Neural cell (in vitro differentiated cells): ENCODE data around the gene CYP3A7. TPM values are rescaled to one million over a fixed set of nuclear protein-coding genes. Genes with fewer than 3 reads are reported as not detected.
"Not testable (repeated sequence)": the region's sequence is repeated elsewhere in the genome, so short reads cannot be mapped to it uniquely, and the experiment has no call there.

ENCODE experiments used
- H2AFZ ChIP-seq: fragments of 200-600, 300-800 bp; sonication (generic), shearing (Covaris generic); 2 replicates; pipeline ENCODE4 v1.6.0; 2014; ENCODE audit warnings: low read depth, mild to moderate bottlenecking, antibody characterized with exemption, low read length, moderate library complexity
- H3F3A ChIP-seq: fragments of 200-600 bp; shearing (Covaris generic); 2 replicates; pipeline ENCODE4 v1.6.1; 2016; ENCODE audit warnings: mild to moderate bottlenecking, moderate library complexity, mixed read lengths, antibody characterized with exemption, low read length; ENCODE audit not compliant: insufficient read depth, poor library complexity, severe bottlenecking
- H3K27ac ChIP-seq: fragments of 200-600, 300-800 bp; sonication (generic), shearing (Covaris generic); 2 replicates; pipeline ENCODE4 v1.5.1; 2014; ENCODE audit warnings: mild to moderate bottlenecking, low read length, moderate library complexity
- H3K27me3 ChIP-seq: fragments of 300-800, 200-600 bp; sonication (generic), shearing (Covaris generic); 2 replicates; pipeline ENCODE4 v1.6.0; 2014; ENCODE audit warnings: mild to moderate bottlenecking, low read depth, low read length, moderate library complexity; ENCODE audit not compliant: insufficient read depth
- H3K36me3 ChIP-seq: fragments of 300-800, 200-600 bp; sonication (generic), shearing (Covaris generic); 2 replicates; pipeline ENCODE4 v1.5.1; 2014; ENCODE audit warnings: mild to moderate bottlenecking, antibody characterized with exemption, low read length, moderate library complexity; ENCODE audit not compliant: insufficient read depth
- H3K4me2 ChIP-seq: fragments of 300-800, 200-600 bp; sonication (generic), shearing (Covaris generic); 2 replicates; pipeline ENCODE4 v1.6.0; 2014; ENCODE audit warnings: mild to moderate bottlenecking, low read length
- H3K4me3 ChIP-seq: fragments of 300-800, 200-600 bp; sonication (generic), shearing (Covaris generic); 2 replicates; pipeline ENCODE4 v1.5.1; 2014; ENCODE audit warnings: mild to moderate bottlenecking, low read length, moderate library complexity
- H3K79me2 ChIP-seq: fragments of 200-600 bp; shearing (Covaris generic); replicated peaks from 2 replicates; pipeline ENCODE4 v1.6.0; 2014; ENCODE audit warnings: mild to moderate bottlenecking, low read length, moderate library complexity; ENCODE audit not compliant: insufficient read depth
- H3K9ac ChIP-seq: fragments of 300-800, 200-600 bp; sonication (generic), shearing (Covaris generic); 2 replicates; pipeline ENCODE4 v1.6.1; 2016; ENCODE audit warnings: mild to moderate bottlenecking, low read length, mixed read lengths
- H3K9me2 ChIP-seq: fragments of 200-600 bp; shearing (Covaris generic); 2 replicates; pipeline ENCODE4 v1.6.1; 2016; ENCODE audit warnings: mild to moderate bottlenecking, low read length, mixed read lengths; ENCODE audit not compliant: insufficient read depth
- H3K9me3 ChIP-seq: fragments of 200-600, 300-800 bp; sonication (generic), shearing (Covaris generic); 2 replicates; pipeline ENCODE4 v1.6.1; 2016; ENCODE audit warnings: mild to moderate bottlenecking, mixed run types, low read length, moderate library complexity, mixed read lengths
- H4K20me1 ChIP-seq: fragments of 200-600 bp; shearing (Covaris generic); 2 replicates; pipeline ENCODE4 v1.6.1; 2016; ENCODE audit warnings: mild to moderate bottlenecking, mixed run types; ENCODE audit not compliant: insufficient read depth
- CTCF ChIP-seq: fragments of 450-650 bp; IDR thresholded peaks from 2 replicates; pipeline ENCODE4 v1.5.1; 2014; ENCODE audit warnings: antibody characterized with exemption, mild to moderate bottlenecking, moderate library complexity; ENCODE audit not compliant: poor library complexity, severe bottlenecking
- EP300 ChIP-seq: fragments of 450-650 bp; conservative IDR thresholded peaks from 2 replicates; pipeline ENCODE4 v1.6.1; 2014; ENCODE audit warnings: antibody characterized with exemption, mild to moderate bottlenecking, moderate library complexity; ENCODE audit not compliant: poor library complexity, severe bottlenecking
- EZH2 ChIP-seq: fragments of 200-600, 300-800 bp; shearing (Covaris generic), sonication (generic); IDR thresholded peaks from 2 replicates; pipeline ENCODE4 v1.6.1; 2014; ENCODE audit warnings: antibody characterized with exemption, low read length, borderline replicate concordance, mild to moderate bottlenecking; ENCODE audit not compliant: insufficient read depth, poor library complexity, severe bottlenecking
- MXI1 ChIP-seq: fragments of 450-650 bp; conservative IDR thresholded peaks from 2 replicates; pipeline ENCODE4 v1.6.1; 2014; ENCODE audit warnings: antibody characterized with exemption, mild to moderate bottlenecking; ENCODE audit not compliant: poor library complexity, severe bottlenecking
- POLR2AphosphoS5 ChIP-seq: IDR thresholded peaks from 2 replicates; pipeline ENCODE4 v1.6.1; 2012
- RAD21 ChIP-seq: fragments of 450-650 bp; conservative IDR thresholded peaks from 2 replicates; pipeline ENCODE4 v1.6.1; 2014; ENCODE audit warnings: antibody characterized with exemption, mild to moderate bottlenecking, moderate library complexity
- REST ChIP-seq: IDR thresholded peaks from 2 replicates; pipeline ENCODE4 v1.6.1; 2012; ENCODE audit warnings: borderline replicate concordance
- SMC3 ChIP-seq: fragments of 450-650 bp; conservative IDR thresholded peaks from 2 replicates; pipeline ENCODE4 v1.6.1; 2014; ENCODE audit warnings: antibody characterized with exemption, mild to moderate bottlenecking, moderate library complexity; ENCODE audit not compliant: poor library complexity
- TAF1 ChIP-seq: IDR thresholded peaks from 2 replicates; pipeline ENCODE4 v1.6.1; 2012; ENCODE audit warnings: low read depth
- polyA plus RNA-seq: library from polyadenylated mRNA; depleted of rRNA; stranded (reverse); fragments of >200 nt; gene quantifications from 2 replicates; pipeline ENCODE4 v1.2.3, GENCODE V29; 2014

The CYP3A7 gene
- polyA plus RNA-seq, 1 donor from 2014 or later: not detected

GRCh38 chr7:99693100-99693426 is 41.9 kb downstream of the CYP3A7 start:
- no peak overlapping the region for H3K27ac ChIP-seq
- no peak overlapping the region for H2AFZ ChIP-seq

GRCh38 chr7:99692563-99692962 is 42.4 kb downstream of the CYP3A7 start:
- H2AFZ ChIP-seq, H3K9me2 ChIP-seq, H3K36me3 ChIP-seq, H3K27ac ChIP-seq, H3K4me3 ChIP-seq, H3K27me3 ChIP-seq, H3K9me3 ChIP-seq, H4K20me1 ChIP-seq, H3K4me2 ChIP-seq, H3F3A ChIP-seq, H3K79me2 ChIP-seq, H3K9ac ChIP-seq: not testable (repeated sequence)

More at GRCh38 chr7:99693100-99693426, 41.9 kb downstream of the CYP3A7 start:
- Histone ChIP-seq H3K4me2 (no peak overlapping the region), H3K9me2 (no peaks in the 10 kb centered on the region), H3K79me2 (no peaks in the 10 kb centered on the region), H3K9me3 (no peaks in the 10 kb centered on the region), H4K20me1 (no peaks in the 10 kb centered on the region), H3K36me3 (no peaks in the 10 kb centered on the region), H3K9ac (no peak overlapping the region), H3F3A (no peaks in the 10 kb centered on the region), H3K4me3 (no peak overlapping the region), H3K27me3 (no peaks in the 10 kb centered on the region)
- TF ChIP-seq REST (no peak), TAF1 (no peak), EZH2 (no peak), CTCF (no peak), MXI1 (no peak), RAD21 (no peak), POLR2AphosphoS5 (no peak), EP300 (no peak), SMC3 (no peak)

GRCh38 chr7:99691658-99692057 is 43.3 kb downstream of the CYP3A7 start:
- H3K36me3 ChIP-seq, H3K27ac ChIP-seq, H3K4me3 ChIP-seq, H3K27me3 ChIP-seq, H3K9me3 ChIP-seq, H2AFZ ChIP-seq, H4K20me1 ChIP-seq, H3K9me2 ChIP-seq, H3K9ac ChIP-seq, H3K79me2 ChIP-seq, H3K4me2 ChIP-seq, H3F3A ChIP-seq: not testable (repeated sequence)

GRCh38 chr7:99690918-99691317 is 44.1 kb downstream of the CYP3A7 start:
- not testable (repeated sequence) for H3K9me3 ChIP-seq, H2AFZ ChIP-seq, H3K4me2 ChIP-seq, H3K4me3 ChIP-seq, H3F3A ChIP-seq, H3K79me2 ChIP-seq, H3K9ac ChIP-seq, H4K20me1 ChIP-seq, H3K27ac ChIP-seq, H3K27me3 ChIP-seq, H3K9me2 ChIP-seq, H3K36me3 ChIP-seq

- not testable (repeated sequence) for H2AFZ ChIP-seq, H3K4me3 ChIP-seq, H3K27me3 ChIP-seq, H3K79me2 ChIP-seq, H3K9me3 ChIP-seq, H3K27ac ChIP-seq, H3K9me2 ChIP-seq, H3K4me2 ChIP-seq, H3F3A ChIP-seq, H3K9ac ChIP-seq, H3K36me3 ChIP-seq, H4K20me1 ChIP-seq
Observed at GRCh38 chr7:99685871-99686608, 49.0 kb downstream of the CYP3A7 start.
